Stimulated activated CD8-positive, alpha-beta memory T cell treated with anti-CD3 and anti-CD28 coated beads, Interleukin-7, amount 100 ng/mL, for 48 hours (primary cell): ENCODE results near the gene FOXD2.
A peak's percentile ranks its signal among the peaks of the same experiment; 100 is the strongest.

Experiments
- DNase-seq, 2 donors: peaks; one replicate each; pipeline ENCODE4 v3.0.0-alpha.2; 2020; ENCODE audit warnings: low read depth in 1 of 2; ENCODE audit errors: extremely low read depth in 1 of 2

Gene FOXD2

DNA sequence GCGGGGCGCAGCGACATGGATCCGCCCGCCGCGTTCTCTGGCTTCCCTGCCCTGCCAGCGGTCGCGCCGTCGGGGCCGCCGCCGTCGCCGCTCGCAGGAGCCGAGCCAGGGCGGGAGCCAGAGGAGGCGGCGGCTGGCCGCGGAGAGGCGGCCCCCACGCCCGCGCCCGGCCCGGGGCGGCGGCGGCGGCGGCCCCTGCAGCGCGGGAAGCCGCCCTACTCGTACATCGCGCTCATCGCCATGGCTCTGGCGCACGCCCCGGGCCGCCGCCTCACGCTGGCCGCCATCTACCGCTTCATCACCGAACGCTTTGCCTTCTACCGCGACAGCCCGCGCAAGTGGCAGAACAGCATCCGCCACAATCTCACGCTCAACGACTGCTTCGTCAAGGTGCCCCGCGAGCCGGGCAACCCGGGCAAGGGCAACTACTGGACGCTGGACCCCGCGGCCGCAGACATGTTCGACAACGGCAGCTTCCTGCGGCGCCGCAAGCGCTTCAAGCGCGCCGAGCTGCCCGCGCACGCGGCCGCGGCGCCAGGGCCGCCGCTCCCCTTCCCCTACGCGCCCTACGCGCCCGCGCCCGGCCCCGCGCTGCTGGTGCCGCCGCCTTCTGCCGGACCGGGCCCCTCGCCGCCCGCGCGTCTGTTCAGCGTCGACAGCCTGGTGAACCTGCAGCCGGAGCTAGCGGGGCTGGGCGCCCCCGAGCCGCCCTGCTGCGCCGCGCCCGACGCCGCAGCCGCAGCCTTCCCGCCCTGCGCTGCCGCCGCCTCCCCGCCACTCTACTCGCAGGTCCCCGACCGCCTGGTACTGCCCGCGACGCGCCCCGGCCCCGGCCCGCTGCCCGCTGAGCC is 21.3 kb upstream of the FOXD2 start:
- no peak for DNase-seq

DNA sequence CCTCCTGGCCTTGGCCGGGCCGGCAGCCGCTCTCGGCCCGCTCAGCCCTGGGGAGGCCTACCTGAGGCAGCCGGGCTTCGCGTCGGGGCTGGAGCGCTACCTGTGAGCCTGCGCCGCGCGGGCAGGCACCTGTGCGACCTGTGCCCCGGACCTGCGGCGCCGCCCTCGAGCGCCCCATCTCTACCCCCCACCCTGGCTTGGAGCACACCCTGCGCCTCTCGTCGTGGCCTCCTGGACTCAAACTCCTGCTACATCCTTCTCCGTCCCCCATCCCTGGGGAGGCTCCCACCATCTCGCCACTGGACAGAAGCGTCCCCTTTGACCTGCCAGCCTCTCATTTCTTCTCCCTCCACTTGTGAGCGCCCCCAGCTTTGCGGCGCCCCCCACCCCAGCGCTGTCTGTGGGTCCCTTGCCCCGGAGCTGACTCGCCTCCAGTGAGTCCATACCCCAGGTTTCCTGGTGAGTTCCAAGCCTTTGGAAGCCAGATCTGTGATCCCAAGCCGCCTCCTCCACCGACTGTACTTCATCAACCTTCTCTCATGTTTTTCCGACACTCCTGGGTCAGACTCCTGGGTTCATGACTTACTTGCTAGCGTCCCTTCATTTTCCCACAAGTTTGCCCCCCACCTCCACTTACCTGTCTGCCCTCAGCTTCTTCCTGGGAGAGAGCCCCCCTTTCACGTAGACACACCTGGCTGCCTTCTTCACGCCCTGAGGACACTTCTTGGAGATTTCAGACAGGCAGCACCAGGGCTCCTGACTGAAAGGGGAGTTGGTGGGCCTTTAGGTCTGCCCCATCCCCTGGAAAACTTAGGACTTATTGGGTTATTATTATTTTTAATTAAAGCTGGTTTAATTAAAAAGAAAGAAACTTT is 20.4 kb upstream of the FOXD2 start:
- no peak for DNase-seq

DNA sequence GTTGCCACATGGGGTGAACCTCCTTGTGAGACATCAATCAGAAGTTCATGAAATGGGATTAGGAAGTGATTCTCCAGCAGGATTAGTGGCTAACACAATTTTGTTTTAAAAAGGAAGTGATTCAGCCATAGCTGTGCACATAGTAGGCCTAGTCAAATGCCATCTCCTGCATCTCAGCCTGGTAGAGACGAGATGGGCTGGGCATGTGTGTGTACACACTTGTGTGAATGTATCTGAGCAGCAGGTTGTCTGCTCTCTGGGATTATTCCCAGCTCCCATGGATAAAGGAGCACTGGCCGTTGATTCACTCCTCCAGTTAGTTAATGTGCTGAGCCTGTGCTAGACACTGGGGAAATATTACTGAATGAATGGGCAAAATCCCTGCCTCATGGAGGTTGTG is 19.7 kb upstream of the FOXD2 start:
- no peak for DNase-seq

DNA sequence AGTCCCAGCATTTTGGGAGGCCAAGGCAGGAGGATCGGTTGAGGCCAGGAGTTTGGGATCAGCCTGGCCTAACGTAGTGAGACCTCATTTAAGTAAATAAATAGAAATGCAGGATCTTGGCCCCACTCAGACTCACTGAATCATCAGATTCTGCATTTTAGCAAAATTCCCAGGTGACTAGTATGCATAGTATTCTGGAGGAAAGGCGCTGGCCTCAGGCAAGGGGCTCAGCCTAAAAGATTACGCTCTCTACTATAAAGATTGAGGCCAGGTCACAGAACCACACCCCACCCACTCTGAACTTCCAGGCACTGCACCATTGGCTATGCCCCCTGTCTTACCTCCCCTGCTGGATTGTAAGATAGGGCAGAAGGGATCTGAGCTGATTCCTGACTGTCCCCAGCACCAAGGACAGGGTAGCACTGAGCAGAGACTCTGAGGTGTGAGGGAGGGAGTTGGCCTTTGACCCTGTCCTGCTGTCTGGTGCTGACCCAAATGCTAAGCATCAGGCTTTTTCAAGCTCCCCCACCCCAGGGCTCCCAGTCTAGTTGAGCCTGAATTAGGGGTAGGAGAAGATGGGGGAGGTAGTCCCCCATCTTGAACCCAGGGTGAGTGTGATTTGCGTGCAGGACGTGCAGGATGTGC is 19.0 kb upstream of the FOXD2 start:
- DNase-seq, result no peak

DNA sequence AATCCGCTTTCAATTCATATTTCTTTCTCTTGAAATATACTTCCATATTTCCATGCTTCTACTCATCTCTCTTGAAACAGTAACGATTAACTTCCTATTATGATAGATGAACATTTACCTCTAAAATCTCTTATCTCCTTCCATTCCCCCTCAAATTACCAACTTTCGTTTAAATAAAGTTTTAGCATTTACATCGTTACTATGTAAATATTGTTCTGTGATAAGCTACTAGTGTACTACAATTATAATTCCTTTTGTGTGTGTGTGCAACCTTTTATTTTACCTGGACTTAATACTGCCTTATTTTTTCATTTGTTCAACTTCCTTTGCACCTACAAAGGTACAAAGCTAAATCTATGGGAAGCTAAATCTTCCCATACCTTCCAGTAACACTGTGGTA is 17.3 kb upstream of the FOXD2 start:
- no peak for DNase-seq

DNA sequence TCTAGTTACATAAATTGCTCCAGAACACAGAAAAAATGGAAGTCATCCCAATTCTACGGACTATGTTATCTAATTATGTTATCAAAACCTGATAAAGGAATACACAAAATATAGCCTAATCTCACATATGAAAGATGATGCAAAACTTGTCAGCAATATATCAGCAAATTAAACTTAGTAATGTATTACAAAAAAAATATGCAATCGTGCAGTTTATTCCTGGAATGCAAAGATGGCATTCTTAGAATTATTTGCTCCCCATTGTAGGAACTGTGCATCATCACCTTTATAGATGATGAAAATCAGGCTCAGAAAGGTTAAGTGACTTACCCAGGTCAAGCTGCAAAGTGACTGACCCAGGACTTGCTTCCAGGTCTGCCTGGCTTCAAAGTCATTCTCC is 14.0 kb upstream of the FOXD2 start:
- no peak for DNase-seq

DNA sequence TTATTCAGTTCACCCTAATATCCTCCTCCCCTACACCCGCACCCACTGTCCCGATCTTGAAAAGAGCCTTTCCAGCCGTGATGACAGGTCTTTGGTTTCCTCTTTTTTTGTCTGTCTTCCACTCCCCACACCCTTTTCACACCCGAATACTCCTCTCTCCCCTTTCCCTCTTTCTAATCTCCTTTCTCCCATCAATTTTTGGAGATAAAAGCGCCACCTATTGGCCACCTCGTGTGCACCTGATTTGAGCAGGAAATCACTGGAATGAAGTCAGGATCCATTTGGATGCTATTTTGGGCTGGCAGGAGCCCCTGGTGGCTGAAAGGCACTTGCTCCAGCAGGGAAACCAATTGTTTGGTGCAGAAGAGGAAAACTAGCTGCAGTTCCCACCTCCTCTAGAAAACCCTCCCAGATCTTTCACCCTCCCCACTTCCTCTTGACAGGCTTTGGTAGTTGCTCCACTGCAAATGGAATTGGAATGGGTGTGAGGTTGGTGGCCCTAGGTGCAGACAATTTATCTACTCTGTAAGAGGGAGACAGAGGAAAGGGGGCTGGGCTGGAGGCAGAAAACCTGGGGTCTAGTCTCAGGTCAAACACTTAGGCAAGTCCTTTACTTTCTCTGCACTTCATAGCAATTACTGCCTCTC is 13.4 kb upstream of the FOXD2 start:
- DNase-seq, result no peak

DNA sequence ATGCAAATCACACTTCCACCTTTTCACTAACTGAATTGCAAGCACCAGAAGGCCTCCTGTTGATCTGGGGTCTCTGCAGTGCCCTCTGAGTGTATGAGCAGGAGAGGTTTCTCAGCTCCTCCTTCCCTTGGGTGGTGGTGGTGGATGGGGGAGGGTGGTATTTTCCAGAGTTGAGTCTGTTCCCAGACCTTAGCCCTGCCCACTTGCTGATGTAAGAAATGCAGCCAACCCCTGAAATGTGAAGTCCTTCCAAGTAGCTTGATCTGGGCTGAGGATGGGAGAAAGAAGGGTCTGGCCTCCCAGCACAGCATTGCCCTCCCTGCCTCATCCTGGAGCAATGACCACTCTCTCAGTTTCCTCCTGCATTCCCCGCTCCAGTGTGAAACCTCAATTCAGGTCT is 6.3 kb upstream of the FOXD2 start:
- DNase-seq, result no peak

DNA sequence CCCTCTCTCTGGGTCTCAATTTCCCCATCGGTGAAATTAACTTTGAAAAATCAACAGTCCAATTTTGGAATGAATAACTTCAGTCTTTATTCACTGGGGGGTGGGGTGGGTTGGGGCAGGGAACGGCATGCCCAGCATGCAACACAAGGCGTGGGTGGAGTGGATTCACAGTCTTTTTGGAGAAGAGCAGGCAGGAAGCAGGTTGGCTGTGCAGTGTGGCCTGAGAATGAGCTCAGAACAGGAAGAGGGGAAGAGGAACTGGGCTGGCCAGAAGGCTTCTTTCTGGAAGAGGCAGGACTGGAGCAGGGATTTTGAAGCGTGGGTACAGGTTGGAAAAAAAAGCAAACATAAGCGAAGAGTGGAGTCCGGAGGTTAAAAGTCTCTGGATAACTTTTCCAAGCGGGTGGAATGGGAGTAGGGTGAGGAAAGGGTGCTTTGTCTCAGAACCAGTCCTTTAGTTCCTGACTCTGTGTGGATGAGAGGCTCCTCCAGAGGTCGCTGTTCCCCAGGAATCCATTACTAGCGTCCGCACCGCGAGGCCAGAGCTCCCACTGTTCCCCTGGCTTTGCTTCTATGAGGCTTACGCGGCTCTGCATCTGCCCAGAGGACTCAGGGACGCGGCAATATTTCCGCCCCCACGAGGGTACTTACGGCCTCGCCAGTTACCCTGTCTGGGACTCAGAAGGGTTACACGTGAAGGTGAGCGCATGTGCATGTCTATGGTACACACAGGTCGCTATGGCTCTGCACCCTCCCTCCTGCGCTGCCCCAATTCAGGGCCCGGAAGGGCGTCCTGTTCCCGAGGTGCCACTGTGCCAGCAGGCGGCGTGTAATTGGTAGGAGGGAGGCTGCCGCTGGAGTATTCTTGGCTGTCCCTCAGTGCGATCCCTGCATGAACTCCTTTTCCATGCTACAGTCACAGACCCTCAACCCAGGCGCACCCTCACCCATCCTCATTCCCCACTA is 5.5 kb upstream of the FOXD2 start:
- no peak for DNase-seq

DNA sequence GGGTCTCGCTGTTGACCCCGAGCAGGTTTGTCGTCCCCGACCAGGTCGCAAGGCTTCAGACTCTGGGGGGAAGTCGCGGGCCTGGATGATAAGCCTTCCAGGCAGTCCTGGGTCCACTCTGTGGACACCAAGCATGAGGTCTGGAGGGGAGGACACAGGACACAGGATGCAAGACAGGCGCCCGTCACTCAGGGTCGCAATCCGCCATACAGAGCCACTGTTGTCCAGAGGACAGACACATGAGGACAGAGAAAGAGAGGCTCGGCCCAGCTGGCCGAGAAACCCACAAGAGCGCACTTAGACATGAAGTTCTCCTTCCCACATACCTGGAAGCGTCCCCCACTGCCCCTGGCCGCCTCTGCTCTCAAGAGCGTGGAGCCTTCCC is 4.8 kb upstream of the FOXD2 start:
- DNase-seq, result no peak

DNA sequence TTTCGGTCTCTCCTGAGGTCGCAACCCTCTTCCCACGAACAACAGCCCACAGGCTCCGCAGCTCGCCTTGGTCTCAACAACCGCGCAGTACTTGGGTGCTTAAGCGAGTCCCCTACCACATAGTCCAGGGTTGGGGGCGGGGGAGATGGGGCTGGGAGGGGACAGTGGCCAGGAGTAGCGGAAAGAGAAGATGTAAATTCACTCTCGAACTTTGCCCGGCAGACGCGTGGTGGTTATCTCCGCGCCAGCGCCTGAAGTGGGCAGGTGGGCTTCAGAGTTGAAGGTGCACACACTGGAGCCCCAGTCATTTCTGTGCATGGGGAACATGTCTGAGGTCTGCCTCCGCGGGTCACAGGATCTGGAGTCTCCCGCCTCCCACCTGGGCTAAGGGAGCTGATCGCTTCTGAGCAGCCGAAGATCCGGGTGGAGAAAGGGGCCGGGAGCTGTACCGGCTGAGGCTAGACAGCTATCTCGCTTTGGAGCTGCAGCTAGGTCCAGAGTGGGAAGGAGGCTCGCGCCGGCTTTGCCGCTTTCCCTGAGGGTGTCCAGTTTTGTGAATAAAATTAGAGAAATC is 4.3 kb upstream of the FOXD2 start:
- DNase-seq, result no peak

DNA sequence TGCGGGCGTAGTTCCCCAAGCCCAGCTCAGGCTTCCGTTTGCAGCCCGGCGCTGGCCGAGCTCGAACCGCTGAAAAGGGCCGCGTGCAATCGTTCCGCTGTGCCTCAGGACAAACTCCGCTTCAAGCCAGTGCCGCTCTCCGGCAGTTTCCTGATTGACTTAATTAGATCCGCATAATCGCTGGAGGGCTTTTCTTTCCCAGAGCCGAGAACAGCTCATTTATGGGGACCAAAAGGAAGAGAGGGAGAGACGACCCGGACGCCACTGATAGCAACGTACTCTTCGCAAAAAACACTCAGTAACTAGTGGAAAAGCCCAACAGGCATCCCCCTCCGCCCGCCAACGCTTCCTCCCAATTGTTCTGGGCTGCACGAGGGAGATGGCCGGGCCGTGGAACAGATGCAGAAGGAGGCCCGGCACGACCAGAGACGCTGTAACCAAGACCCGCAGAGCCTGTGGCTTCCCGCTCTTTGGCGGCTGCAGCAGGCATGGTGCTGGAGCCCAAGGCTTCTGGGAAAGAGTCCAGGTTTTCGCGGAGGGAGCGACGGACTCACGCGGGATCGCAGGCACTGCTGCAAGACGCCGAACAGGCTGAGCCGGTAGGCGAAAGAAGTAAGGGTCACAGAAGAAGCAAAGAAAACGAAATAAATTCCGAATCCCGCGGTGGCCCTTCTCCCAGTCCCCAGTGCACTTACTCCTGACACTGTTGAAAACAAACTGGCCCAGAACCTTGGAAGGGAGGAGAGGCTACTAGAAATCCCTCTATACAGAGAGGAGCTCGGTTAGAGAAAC is 3.6 kb upstream of the FOXD2 start:
- no peak for DNase-seq

DNA sequence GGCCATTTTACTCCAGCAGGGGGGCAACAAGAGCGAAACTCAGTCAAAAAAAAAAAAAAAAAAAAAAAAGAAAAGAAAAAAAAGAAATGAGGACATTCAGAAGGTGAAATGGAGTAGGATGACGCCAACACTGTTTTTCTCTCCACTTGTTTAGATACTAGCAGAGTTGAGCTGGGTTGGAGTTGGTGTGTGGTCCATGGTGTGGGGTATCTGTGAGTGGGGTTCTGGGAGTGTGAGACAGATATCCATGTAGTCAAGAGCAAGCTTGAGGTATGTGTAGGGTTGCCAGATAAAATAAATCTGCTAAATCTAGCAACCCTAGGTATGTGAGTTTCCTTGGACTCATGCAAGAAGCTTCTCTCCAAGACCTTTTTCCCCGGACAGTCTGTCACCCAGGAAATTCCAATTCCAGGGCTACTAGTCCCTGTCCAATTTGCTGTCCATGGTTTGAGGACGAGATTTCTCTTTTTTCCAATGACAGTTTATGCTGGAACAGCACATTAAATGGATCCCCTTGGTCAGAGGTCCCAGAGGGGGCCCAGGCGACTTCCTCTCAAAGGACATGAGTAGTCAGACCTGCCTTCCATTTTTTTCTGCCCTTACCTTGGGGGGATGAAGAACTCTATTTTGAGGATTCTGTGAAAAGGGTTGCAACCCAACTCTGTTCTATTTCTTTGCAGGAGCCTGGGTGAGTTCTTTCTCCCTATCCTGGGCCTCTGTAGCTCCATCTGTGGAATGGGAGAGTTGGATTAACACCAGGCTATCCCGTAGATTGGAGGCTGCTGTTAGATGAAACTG is 2.1 kb upstream of the FOXD2 start:
- no peak for DNase-seq

DNA sequence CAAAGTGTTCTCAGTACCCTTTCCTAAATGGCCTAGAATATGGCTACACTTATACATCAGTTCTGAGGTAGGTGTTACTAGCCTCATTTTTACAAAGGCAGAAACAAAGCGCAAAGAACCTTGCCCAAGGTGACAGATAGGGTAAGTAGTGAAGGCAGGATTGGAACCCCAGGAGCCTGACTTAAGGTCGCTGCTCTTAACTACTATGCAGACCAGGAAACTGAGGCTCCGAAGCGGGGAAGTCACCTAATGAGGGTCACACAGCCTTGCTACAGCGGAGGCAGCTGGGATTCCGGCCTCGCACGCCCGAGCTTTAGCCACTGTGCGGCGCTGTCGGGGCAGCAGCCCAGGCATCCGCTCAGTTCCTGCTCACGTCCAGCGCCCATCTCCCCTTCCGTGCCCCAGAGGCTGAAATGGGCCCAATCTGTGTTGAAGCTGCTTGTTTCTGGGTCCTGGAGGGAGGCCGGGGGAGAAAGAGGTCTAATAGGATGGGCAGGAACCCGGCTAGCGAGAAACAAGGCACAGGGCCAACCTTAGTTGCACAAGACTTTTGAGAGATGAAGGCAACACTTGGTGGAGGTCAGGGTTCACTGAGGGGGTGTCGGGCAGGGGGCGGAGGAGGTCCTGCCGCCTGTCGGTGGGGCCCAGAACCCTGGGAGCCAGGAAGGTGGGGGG is 1.4 kb upstream of the FOXD2 start:
- DNase-seq, result peak in 1 of 2 donors; percentile 67

DNA sequence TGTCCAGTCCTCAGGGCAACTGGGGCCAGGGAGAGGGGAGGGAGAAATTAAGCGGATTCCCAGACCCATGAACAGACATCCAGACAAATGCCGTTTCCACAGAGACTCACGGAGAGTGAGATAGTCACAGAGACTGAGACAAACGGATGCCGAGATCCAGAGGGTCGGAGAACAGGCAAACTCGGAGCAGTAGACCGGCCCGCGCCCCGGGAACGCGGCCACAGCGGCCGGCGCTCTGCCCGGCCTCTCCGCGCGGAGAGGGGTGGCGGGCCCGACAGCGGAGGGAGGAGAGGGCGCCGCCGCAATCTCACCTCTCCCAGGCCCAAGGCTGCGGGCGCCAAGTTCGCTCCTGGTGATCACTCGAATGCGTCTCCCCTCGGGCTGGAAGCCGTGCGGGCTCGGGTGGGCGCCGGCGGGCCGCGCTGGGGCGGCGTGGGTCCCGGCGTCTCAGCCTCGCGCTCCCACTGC is 831 bp upstream of the FOXD2 start:
- DNase-seq, result no peak

DNA sequence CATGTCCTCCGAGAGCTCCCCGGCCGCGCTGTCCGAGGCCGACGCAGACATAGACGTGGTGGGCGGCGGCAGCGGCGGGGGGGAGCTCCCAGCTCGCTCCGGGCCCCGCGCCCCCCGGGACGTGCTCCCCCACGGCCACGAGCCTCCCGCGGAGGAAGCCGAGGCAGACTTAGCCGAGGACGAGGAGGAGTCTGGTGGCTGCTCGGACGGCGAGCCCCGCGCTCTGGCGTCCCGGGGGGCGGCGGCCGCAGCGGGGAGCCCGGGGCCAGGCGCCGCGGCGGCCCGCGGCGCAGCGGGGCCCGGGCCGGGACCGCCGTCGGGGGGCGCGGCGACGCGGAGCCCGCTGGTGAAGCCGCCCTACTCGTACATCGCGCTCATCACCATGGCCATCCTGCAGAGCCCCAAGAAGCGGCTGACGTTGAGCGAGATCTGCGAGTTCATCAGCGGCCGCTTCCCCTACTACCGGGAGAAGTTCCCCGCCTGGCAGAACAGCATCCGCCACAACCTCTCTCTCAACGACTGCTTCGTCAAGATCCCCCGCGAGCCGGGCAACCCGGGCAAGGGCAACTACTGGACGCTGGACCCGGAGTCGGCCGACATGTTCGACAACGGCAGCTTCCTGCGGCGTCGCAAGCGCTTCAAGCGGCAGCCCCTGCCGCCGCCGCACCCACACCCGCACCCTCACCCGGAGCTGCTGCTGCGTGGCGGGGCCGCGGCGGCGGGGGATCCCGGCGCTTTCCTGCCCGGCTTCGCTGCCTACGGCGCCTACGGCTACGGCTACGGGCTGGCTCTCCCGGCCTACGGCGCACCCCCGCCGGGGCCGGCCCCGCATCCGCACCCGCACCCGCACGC is 547 bp downstream of the FOXD2 start:
- no peak for DNase-seq
